Activated effector memory CD4-positive, alpha-beta T cell treated with Interleukin-2 at 50 U/mL for 16 hours (primary cell): ENCODE results near the gene MTG1.
"Not testable (repeated sequence)": the region's sequence is repeated elsewhere in the genome, so short reads cannot be mapped to it uniquely, and the experiment has no call there.

Experiments
- DNase-seq: peaks from one replicate; pipeline ENCODE4 v3.0.0-alpha.2; 2020

Gene MTG1

DNA sequence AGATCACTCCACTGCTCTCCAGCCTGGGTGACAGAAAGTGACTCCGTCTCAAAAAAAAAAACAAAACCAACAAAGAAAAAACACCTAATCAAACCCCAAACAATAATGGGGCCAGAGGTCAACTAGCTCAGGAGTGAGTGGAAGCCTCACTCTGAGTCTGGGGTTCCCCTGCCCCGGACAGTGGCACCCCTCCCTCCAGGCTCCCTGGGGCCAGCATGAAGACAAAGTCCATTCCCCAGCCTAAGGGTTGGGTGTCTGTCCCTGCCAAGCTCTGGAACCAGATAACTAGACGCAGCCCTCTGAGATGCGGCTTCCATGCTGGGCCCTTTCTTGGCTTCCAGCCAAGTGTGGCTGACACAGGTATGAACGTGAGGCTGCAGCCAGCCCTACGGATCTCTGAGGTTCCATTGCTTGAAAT is 34.4 kb upstream of the MTG1 start:
- peak; percentile 14 for DNase-seq

DNA sequence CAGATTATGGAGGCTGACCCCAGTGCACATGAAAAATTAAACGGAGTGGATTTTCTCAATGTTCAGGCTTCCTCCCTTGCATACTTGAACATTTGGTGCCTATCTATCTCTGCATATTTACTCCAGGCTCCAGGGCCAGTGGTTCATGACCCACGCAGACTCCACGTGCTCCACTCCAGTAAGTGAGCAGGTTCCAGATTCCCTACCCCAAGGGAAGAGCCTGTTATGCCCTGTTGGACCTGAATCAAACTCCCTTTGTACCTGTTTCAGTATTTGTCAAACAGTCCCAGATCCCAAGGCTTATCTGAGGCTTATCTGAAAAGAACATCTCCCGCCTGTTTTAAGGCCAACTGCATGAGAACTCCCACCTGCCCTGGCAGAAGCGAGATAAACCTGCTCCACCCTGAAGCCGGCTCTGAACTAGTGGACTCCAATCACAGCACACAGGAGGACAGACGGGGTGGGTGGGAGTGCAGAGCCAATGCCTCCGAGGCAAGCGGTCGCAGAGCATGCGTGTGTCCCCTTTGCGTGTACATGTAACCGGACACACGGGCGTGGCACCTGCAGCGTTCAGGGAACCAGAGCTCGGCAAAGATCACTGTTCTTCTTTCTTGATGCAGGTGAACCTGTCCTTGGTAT is 33.9 kb upstream of the MTG1 start:
- no peak for DNase-seq

DNA sequence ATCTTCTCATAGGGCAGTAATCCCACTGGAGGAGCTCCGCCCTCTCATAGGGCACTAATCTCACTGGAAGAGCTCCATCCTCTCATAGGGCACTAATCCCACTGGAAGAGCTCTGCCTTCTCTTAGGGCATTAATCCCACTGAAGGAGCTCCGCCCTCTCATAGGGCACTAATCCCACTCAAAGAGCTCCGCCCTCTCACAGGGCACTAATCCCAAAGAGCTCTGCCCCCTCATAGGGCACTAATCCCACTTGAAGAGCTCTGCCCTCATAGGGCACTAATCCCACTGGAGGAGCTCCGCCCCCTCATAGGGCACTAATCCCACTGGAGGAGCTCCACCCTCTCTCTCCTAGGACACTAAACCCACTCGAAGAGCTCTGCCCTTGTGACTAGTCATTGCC is 32.7 kb upstream of the MTG1 start:
- no peak for DNase-seq

DNA sequence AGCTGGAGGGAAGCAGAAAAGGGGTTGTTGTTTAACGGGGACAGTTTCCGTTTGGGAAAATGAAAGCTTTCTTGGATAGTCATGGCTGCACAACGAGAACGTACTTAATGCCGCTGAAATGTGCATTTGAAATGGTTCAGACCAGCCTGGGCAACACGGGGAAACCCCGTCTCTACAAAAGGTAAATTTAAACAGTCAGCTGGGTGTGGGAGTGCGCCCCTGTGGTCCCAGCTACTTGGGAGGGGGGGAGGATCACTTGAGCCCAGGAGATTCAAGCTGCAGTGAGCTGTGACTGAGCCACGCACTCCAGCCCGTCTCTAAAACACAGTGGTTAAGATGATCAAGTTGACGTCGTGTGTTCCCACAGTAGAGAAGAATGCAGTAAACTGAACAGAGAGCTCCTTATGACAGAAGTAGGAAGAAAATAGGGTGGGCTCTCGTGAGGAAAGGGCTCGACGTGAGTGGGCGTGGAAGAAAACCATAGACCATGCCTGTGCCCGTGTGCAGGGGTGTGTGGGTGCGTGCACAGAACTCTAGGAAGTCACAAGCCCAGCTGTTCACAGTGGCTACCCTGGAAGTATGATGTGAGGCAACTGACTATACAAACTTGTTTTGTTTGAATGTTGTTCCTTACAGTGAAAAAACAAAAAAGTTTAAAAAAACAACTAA is 32.0 kb upstream of the MTG1 start:
- no peak for DNase-seq

DNA sequence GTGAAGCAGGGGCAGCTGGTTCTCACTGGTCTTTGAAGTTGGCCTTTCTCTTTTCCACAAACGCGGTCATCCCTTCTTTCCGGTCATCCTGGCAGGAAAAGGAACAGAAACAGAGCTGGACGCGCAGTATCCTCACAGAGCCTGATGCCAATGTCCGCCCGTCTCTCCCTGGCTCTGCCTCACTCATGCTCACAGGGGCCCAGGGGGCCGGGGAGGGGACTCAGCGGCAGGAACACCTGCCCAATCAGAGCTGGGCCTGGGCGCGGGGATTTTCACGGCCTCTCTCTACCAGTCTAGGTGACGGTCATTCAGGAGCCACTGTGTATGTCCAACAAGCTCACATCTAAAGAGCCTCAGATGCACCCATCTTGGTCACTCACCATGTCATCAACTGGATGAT is 31.1 kb upstream of the MTG1 start:
- no peak for DNase-seq

DNA sequence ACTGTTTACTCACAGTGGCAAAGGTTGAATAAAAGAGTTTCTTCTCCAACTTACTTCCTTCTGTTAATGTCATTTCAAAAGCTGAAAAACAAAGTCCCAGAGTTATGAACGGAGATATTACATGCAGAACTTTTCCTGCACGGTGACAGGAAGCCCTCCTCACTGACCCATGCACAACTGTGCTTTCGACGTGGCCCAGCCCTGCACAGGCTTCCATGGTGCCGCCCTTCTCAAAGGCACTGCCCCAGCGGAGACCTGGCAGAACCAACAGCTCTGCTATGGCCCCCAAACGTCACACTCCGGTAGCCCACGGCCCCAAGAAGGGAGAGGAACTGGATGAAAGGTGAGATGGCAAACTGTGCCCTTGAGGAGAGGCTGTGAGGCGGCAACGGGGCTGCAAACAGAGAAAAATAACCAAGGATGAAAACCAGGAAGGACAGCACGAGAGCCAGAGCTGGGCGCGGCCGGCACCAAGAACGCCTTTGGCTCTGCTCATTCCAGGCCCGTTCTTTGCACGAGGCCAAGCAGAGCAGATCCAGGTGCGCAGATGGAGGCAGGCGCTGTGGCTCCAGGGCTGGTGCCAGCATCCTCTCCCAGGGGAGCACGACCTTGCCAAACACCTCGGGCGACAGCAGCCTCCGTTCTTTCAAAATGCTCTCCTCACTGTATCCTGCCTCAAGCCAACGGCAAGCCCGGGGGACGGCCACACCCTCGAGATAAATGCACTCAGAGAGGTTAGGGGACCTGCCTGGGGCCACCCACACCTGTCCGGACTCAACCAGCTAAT is 29.1 kb upstream of the MTG1 start:
- no peak for DNase-seq

DNA sequence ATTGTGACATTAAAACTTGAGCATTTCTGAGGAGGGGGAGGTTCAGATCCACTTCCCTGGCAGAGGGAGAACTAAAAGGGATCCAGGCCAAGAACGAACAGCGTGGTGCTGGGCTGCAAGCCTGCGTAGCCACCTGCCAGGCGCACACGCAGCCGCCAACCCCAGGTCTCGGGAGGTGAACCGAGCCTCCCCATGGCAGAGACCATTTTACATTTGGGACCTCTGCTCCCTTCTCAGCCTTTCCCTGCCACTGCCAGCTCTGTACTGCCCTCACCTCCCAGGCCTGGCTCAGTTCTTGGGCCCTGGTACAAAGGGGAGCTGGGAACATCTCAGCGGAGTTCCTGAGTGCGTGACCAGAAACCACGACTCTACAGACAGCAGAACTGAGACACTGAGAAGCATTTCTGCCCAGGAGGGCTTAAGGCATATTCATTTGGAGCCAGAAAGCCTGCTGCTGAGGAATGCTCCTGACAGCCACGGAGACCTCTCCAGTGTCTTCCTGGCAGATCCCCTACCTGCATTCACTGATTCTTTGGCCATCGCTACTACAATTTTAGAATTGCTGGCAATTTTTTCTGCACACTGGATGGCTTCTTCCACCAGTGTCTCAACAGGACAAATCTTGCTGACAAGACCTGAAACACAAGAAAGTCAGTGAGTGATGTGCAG is 28.4 kb upstream of the MTG1 start:
- no peak for DNase-seq

DNA sequence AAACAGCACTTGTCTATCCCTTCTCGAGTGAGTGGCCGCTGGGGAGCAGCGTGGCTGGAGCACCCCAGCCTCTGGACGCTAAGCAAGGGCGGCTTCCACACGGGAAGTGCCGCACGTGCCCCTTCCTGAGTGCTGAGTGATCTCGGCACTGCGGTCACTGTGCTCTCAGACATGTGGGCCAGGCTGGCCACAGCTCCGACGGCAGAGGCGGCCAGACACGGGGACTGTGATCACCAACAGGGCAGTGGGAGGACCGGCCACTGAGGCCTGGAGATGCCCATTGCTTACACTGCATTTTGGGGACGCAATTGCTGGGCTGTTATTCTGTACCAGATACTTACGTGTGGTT is 27.9 kb upstream of the MTG1 start:
- no peak for DNase-seq

DNA sequence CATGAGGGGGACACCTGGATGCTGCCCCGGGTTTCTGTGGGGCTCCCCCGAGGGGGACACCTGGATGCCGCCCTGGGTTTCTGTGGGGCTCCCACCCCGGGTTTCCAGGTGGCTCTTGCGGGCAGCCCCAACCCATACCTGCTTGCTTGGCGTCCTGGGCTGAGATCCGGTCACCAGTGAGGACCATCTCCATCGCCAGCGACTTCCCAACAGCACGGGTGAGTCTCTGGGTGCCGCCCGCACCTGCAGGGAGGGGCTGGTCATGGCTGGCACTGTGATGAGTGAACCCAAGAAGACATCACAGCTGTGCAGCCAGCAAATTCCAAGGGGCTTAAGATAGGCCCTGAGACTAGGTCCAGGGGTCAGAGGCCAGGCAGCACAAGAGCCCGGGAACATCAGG is 27.2 kb upstream of the MTG1 start:
- DNase-seq: no peak

DNA sequence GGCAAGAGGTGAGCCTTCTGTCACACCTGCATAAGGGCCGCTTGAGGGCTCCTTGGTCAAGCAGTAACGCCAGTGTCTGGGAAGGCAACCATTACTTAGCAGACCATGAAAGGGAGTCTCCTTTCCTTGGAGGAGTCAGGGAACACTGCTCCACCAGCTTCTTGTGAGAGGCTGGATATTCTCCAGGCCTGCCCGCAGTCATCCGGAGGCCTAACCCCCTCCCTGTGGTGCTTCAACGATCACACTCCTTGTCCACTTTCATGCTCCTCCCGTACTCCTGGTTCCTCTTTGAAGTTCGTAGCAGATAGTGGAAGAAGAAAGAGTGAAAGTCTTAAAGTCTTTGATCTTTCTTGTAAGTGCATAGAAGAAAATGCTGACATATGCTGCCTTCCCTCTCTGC is 26.5 kb upstream of the MTG1 start:
- not testable (repeated sequence) for DNase-seq

DNA sequence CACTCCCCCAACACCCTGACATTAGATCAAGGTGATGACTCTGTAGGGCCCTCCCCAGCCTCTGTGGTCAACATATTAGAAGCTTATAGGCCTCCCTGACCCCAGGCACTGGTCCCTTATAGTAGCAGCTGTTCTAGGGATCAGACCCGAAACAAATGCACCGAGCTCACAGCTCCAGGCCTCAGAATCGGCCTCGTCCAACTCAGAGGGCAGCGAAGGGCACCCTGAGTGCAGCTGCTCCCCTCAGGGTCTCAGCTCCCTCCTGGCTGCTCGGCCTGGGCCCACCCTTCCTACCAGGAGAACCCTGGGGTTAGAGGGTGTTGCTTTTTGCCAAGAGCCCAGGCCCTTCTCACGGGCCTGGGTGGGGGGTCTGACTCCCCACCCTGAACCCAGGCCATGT is 25.8 kb upstream of the MTG1 start:
- DNase-seq: no peak

DNA sequence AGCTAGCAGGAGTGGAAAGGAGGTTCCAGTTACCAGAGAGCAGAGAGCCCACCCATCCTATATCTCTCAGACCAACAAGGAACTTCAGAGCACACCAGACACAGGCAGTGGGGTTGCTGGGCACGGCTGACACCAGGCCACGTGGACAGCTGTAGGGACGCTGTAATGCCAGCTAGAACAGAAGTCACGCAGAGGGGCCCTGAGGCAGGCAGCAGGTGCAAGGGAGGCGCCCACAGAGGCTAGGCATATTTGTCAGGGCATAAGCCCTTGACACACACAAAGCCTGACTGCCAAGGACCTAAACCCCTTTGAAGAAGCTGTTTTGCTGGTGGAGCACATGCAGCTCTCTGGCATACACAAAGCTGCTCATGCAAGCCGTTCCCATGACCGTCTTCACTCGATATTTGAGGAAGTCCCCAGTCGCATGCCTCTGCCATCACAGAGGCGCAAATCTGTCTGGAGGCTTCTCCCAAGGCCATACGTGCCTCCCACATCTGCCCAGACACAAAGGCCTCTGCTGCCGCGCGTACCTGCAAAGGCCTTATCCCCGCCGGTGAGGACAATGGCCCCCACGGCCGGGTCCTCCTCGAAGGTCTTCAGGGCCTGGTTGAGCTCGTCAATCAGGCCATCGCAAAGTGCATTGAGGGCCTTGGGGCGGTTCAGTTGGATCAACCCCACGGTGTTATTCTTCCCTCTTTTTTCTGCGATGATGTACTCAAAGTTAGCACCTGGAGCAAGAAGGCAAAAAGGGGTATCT is 23.7 kb upstream of the MTG1 start:
- no peak for DNase-seq

DNA sequence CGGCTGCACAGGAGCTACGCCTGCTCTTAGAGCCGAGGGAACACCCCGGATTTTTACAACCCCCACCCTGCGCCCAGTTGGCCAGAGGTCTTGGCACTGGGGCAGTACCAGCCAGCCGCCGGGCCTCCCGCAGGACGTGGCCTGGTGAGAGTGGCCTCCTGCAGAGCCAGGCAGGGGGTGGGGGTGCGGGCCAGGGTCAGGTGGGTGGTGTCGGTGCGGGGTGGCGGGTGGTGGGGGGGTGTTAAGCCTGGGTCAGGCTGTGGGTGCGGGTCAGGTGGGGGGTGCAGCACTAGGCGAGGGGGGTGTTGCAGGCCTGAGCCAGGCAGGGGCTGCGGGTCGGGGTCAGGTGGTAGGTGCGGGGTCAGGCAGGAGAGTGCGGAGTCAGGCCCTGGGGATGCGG is 21.4 kb upstream of the MTG1 start:
- no peak for DNase-seq

DNA sequence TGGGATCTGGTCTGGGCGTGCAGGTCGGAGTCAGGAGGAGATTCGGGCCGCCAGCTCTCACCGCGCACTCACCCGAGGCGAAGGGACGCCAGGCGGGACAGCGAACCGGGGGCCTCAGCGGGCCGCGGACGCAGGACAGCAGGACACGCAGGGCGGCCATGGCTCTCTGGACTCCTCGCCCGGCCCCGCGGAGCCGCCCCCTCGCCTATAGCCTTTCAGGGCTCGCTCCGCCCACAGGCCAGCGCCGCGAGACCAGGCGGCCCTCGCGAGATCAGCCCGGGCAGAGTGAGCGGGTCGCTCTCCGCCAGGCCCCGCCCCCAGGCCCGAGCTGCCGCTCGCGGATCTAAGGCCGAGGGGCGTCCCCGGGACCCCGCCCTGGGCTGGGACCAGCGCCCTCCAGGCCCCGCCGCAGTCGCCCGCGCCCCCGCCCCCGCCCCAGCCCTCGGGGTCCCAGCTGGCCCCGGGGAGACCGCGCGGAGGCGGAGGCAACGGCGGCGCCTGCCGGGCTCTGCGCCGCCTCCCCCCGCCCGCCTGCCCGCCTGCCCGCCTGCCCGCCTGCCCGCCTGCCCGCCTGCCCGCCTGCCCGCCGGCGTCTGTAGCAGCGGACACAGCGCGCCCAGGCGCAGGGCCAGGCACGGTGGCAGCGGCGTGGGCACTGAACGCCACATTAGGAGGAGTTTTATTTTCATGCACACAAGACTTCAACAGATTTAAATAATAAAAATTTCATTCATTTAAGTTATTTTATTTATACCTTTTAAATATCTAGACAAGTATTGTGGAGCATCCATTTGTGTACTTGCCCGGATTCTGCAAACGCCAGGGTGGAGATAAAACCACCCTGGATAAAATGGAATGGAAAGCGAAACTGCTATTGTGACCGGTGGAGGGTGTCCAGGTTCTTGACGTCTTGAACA is 20.5 kb upstream of the MTG1 start, which contains the start of gene ECHS1:
TSS of gene ECHS1 (minus strand) at position 181 of the 917 bp plus-strand sequence. CDS start at position 160, 21 bp downstream.
- DNase-seq: peak; percentile 88

DNA sequence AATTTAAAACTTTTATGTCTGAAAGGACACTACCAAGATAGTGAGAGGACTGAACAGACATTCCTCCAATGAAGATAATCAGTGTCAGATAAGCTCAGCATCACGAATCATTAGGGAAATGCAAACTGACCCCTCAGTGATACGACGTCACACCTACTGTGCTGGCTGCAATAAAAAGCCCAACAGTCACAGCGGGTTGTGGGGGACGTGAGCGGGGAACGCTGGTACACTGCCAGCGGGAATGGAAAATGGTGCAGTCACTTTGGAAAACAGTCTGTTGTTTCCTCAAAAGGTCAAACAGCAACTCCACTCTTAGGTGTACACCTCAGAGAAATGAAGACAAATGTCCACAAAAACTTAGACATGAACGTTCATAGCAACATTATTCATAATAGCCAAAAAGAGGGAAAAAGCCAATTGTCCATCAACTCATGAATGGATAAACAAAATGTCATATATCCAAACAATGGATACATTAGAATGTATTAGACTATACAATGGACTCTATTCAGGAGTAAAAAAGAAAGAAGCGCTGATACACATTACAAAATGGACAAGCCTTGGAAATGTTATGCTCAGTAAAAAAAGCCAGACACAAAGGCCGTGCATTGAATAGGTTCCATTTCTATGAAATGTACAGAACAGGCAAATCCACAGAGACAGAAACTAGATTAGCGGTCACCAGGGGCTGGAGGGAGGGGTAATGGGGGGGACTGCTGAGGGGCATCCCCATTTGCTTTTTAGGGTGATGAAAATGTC is 18.4 kb upstream of the MTG1 start:
- no peak for DNase-seq

DNA sequence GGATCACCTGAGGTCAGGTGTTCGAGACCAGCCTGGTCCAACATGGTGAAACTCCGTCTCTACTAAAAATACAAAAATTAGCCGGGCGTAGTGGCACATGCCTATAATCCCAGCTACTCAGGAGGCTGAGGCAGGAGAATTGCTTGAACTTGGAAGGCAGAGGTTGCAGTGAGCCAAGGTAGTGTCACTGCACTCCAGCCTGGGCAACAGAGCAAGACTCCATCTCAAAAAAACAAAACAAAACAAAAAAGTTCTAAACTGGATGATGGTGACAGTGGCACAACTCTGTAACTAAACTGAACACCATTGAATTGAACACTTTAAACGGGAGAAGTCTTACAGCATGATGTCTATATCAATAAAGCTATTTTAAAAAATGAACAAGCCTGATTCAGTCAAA is 17.8 kb upstream of the MTG1 start:
- DNase-seq: not testable (repeated sequence)

DNA sequence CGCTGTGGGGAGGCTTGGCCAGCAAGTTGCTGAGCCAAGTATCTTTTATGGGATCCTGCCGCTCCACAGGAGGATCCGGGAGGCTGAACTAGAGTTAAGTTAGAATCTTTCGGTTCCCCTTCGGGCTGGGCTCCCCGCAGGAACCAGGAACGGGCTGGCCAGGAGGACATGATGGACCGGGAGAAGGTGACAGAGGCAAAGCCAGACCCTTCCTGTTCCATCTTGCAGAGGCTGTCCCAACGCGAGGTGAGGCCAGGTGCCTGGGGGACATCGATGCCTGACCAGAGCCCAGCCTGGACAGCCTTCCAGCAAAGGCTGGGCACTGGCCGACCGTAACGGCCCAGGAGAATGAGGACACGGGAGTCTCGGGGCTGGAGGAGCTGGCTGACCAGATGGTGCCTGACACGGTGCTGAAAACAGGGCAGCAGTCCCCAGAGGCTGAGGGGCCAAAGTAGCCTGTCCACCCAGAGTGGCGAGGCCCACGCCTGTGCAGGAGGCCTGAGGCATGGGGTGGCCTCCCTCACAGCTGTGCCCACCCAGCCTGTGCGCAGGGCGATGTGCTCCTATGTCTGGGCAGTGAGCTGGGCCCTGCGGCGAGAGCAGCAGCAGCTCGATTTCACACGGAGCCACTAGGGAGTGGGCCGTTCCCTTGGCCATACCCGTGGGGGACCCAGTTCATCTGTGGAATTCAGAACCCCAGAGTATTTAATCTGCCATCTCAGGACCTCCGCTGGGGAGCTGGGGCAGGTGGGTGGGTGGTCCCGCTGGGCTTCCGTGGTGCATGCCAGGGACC is 16.7 kb upstream of the MTG1 start:
- no peak for DNase-seq

DNA sequence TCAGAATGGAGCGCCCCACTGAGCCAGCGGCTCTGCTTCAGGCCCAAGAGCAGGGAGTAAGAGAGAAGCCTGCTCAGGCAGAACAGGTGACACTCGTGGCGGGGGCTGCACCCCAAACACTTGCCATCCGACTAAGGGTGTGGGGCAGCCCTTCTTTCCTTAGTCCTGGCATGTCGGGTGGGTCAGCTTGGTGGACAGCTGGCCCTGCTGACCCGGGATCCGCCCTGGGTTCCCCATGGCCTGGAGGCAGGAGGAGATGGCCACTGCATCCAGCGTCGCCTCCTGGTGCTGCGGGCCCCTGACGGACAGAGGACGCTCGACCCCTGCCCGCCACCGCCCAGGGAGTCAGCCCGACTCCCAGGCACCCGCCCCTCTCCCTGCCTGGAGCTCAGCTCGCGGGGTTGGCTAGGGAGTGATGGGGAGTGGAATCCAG is 16.1 kb upstream of the MTG1 start:
- no peak for DNase-seq

DNA sequence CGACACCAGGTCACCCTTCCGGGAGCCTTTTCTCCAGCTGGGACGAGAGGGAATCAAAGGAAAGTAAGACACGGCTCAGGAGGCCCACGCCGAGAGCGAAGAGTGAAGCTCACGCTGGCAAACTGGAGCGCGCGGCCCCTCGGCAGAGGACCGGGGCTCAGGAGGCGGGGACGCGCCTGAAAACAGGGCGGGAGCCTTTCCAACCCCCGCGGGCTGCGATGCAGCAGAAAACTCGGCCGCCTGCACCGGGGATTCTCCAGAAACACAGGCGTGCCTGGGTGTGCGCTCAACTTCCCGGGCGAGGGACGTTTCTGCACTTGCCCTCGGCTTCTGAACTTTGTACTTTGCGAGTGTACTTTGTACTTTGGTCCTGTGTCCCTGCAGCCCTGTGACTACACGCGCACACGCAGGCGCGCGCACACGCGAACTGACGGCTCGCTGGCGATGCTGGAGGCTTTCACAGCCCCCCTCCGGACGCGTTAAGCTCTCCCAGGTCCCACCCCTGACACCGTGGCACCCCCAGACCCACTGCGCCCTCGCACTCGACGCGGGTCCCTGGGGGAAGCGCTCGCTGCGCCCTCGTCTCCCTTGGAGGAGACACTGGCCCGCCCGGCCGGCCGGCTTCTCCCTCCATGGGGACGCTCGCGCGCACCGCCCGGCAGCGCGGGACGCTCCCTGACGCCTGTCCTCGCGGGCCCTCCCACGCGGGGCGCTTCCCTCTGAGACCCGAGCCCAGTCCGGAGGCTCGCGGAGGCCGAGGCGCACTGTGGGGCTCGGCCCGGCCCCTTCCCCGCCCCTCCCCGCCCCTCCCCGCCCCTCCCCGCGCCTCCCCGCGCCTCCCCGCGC is 15.5 kb upstream of the MTG1 start:
- peak; percentile 60 for DNase-seq
